NCI-H524 treated with DMSO at 0.1 percent for 48 hours (cell line): Measurements from ENCODE around the gene KLHL29.

Source experiments
- DNase-seq: peaks from one replicate; lab custom pipeline; 2025; lab: John Stamatoyannopoulos, UW

KLHL29 gene

GRCh38 chr2:23553561-23553960, 168.6 kb downstream of the KLHL29 start:
- DNase-seq, result no peak

- peak; percentile 57 for DNase-seq
These were observed 169.2 kb downstream of the KLHL29 start for GRCh38 chr2:23554054-23554697.

- DNase-seq, result no peak
These were observed 171.0 kb downstream of the KLHL29 start for GRCh38 chr2:23555944-23556343.

GRCh38 chr2:23556929-23557328, 171.9 kb downstream of the KLHL29 start:
- no peak for DNase-seq

- DNase-seq, result no peak
These were observed 172.5 kb downstream of the KLHL29 start for GRCh38 chr2:23557455-23557854.

- no peak for DNase-seq
These were observed 174.7 kb downstream of the KLHL29 start for GRCh38 chr2:23559561-23560239.

- no peak for DNase-seq
These were observed 176.1 kb downstream of the KLHL29 start for GRCh38 chr2:23561088-23561487.

GRCh38 chr2:23561544-23561943, 176.6 kb downstream of the KLHL29 start:
- no peak for DNase-seq

GRCh38 chr2:23562143-23562542, 177.2 kb downstream of the KLHL29 start:
- no peak for DNase-seq

GRCh38 chr2:23563151-23563550, 178.2 kb downstream of the KLHL29 start:
- no peak for DNase-seq

- DNase-seq, result no peak
These were observed 179.0 kb downstream of the KLHL29 start for GRCh38 chr2:23563673-23564614.

- no peak for DNase-seq
These were observed 179.6 kb downstream of the KLHL29 start for GRCh38 chr2:23564615-23564960.

- DNase-seq, result no peak
These were observed 180.4 kb downstream of the KLHL29 start for GRCh38 chr2:23565374-23565773.

- DNase-seq, result no peak
These were observed 180.8 kb downstream of the KLHL29 start for GRCh38 chr2:23565814-23566213.

GRCh38 chr2:23566241-23567142, 181.5 kb downstream of the KLHL29 start:
- DNase-seq, result no peak

GRCh38 chr2:23567161-23567756, 182.3 kb downstream of the KLHL29 start:
- no peak for DNase-seq

GRCh38 chr2:23568211-23568610, 183.2 kb downstream of the KLHL29 start:
- DNase-seq, result no peak

- no peak for DNase-seq
These were observed 183.7 kb downstream of the KLHL29 start for GRCh38 chr2:23568626-23569190.

- DNase-seq, result no peak
These were observed 184.9 kb downstream of the KLHL29 start for GRCh38 chr2:23569761-23570365.

- no peak for DNase-seq
These were observed 186.1 kb downstream of the KLHL29 start for GRCh38 chr2:23571085-23571484.
